MM.1S (cell line): ENCODE measurements around the gene CREB5.

Source experiments
- EZH2 ChIP-seq: fragments of 300-600 bp; sonication (generic); optimal IDR thresholded peaks from 2 replicates; pipeline ENCODE3; 2017; ENCODE audit warnings: low read depth, mild to moderate bottlenecking, antibody characterized with exemption, low read length, mixed read lengths
- TF ChIP-seq, protein P1 (sequence below): fragments of 300-600 bp; sonication (generic); IDR thresholded peaks from 2 replicates; pipeline ENCODE4 v1.5.1; 2016; ENCODE audit warnings: antibody characterized with exemption, low read length, mixed read lengths

DNA sequence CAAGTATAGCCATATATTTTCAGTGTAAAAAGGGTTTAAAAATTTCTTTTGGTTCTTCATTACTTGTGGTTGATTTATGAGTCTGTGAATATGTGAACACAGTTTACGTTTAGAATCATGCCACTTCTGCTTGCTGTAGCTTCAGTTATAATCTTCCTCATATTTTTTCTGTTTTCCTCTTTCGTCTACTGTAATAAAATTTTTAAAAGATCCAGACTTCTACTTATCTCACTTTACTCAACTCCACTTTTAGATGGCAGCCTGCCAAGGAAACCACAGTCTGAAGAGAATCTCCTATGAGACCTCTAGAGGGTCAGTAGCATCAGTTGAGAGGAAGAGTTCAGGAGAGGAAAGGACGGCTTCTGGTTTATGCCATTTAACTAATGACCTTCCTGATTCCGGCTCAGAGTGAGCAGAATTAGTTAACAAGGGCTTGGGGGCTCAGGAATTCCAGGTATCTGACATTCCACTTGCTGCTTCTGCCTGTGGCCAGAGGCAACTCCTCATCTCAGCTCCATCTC, 21.4 kb downstream of the CREB5 start:
- no peak for TF ChIP-seq EZH2
- TF ChIP-seq, protein P1, sequence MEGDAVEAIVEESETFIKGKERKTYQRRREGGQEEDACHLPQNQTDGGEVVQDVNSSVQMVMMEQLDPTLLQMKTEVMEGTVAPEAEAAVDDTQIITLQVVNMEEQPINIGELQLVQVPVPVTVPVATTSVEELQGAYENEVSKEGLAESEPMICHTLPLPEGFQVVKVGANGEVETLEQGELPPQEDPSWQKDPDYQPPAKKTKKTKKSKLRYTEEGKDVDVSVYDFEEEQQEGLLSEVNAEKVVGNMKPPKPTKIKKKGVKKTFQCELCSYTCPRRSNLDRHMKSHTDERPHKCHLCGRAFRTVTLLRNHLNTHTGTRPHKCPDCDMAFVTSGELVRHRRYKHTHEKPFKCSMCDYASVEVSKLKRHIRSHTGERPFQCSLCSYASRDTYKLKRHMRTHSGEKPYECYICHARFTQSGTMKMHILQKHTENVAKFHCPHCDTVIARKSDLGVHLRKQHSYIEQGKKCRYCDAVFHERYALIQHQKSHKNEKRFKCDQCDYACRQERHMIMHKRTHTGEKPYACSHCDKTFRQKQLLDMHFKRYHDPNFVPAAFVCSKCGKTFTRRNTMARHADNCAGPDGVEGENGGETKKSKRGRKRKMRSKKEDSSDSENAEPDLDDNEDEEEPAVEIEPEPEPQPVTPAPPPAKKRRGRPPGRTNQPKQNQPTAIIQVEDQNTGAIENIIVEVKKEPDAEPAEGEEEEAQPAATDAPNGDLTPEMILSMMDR = no peak
